Activated T-cell treated with anti-CD3 and anti-CD28 coated beads, Interleukin-2, amount 50 U/mL, for 4 hours (primary cell): ENCODE data around the gene MAGI1. TPM values are rescaled to one million over a fixed set of nuclear protein-coding genes. Genes with fewer than 3 reads are reported as not detected.

ENCODE experiments used
- ATAC-seq, 2 donors: fragments of 200-7000 bp; cut with Tn5 transposase; one replicate each; pipeline ENCODE4 v1.10.0; 2021
- DNase-seq: peaks from one replicate; pipeline ENCODE4 v3.0.0-alpha.2; 2020
- H3K27me3 Mint-ChIP-seq: one replicate; pipeline ENCODE4 v1.8.0; 2021; ENCODE audit warnings: low read depth, mixed read lengths
- H3K36me3 Mint-ChIP-seq: one replicate; pipeline ENCODE4 v1.8.0; 2022; ENCODE audit warnings: mixed read lengths; ENCODE audit not compliant: insufficient read depth
- H3K4me1 Mint-ChIP-seq: one replicate; pipeline ENCODE4 v1.8.0; 2021; ENCODE audit warnings: low read depth, mixed read lengths
- H3K4me3 Mint-ChIP-seq: one replicate; pipeline ENCODE4 v1.8.0; 2021; ENCODE audit warnings: mild to moderate bottlenecking, moderate library complexity, mixed read lengths
- H3K9me3 Mint-ChIP-seq: one replicate; pipeline ENCODE4 v1.8.0; 2021; ENCODE audit warnings: mixed read lengths
- total RNA-seq, 3 donors: library from RNA; stranded (reverse); gene quantifications; one replicate each; pipeline ENCODE4 v1.2.1, GENCODE V29; 2021

The MAGI1 gene
- total RNA-seq, 3 donors from 2014 or later = 0.45 to 0.76 (median 0.46) TPM

GRCh38 chr3:65361448-65361847 is 677.3 kb downstream of the MAGI1 start:
- H3K4me3 Mint-ChIP-seq = no peak overlapping the region

GRCh38 chr3:65356331-65357248 is 682.1 kb downstream of the MAGI1 start:
- Mint-ChIP-seq H3K4me3 (no peak overlapping the region), H3K36me3 (no peaks in the 10 kb centered on the region), H3K9me3 (no peaks in the 10 kb centered on the region), H3K4me1 (no peaks in the 10 kb centered on the region), H3K27me3 (peaks cover 17% of the 10 kb centered on the region)
- ATAC-seq (peak in 1 of 2 donors; percentile 23), DNase-seq (no peak)

More at GRCh38 chr3:65361448-65361847, 677.3 kb downstream of the MAGI1 start:
- H3K9me3 Mint-ChIP-seq = peaks cover 3% of the 10 kb centered on the region
- ATAC-seq (no peak), DNase-seq (no peak)
- H3K36me3 Mint-ChIP-seq = no peaks in the 10 kb centered on the region
- peaks cover 10% of the 10 kb centered on the region for H3K27me3 Mint-ChIP-seq
- H3K4me1 Mint-ChIP-seq = no peaks in the 10 kb centered on the region

DNA sequence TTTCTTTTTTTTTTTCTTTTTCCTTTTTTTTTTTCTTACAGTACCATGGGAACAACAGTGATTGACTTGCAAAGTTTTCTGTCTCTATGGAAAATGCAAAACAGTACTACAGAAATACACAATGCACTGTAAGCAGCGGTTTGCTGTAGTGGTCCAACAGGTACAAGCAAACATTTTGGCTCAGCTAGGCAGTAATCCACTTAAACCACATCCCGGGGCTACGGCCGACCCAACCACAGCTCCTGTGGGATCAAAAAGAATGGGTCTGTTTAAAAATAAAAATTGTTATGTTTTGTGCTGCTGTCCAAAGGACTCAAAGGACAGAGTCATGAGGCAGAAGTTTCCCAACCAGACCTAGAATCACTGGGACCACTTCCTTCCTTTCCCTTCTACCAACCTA is 683.8 kb downstream of the MAGI1 start:
- ATAC-seq (no peak), DNase-seq (no peak)
- Mint-ChIP-seq H3K27me3 (peaks cover 17% of the 10 kb centered on the region), H3K4me1 (no peaks in the 10 kb centered on the region), H3K36me3 (no peaks in the 10 kb centered on the region), H3K4me3 (no peak overlapping the region), H3K9me3 (no peaks in the 10 kb centered on the region)

DNA sequence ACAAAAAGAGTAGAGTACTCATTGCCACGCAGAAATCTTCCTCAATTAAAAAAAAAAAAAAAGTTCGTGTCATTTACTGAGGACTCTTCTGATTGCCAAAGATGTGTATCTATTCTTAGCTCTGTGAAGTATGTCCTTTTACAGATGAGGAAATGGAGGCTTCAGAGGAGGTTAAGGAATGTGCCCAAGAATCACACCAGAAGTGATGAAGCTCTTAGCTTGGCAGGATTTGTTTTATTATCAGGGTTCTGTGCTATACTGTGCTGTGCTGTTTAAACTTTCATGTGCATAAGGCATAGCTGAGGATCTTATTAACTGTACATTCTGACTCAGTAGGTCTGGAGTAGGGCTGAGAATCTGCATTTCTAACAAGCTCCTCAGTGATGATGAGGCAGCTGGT is 685.8 kb downstream of the MAGI1 start:
- H3K27me3 Mint-ChIP-seq = peaks cover 17% of the 10 kb centered on the region
- H3K36me3 Mint-ChIP-seq = no peaks in the 10 kb centered on the region
- H3K4me1 Mint-ChIP-seq = no peaks in the 10 kb centered on the region
- ATAC-seq (no peak), DNase-seq (no peak)
- H3K4me3 Mint-ChIP-seq = no peak overlapping the region
- H3K9me3 Mint-ChIP-seq = no peaks in the 10 kb centered on the region

- no peak for DNase-seq
- H3K9me3 Mint-ChIP-seq = no peaks in the 10 kb centered on the region
- no peak overlapping the region for H3K4me3 Mint-ChIP-seq
- no peaks in the 10 kb centered on the region for H3K36me3 Mint-ChIP-seq
- ATAC-seq = no peak
- peaks cover 9% of the 10 kb centered on the region for H3K27me3 Mint-ChIP-seq
- no peaks in the 10 kb centered on the region for H3K4me1 Mint-ChIP-seq
Measured at GRCh38 chr3:65351753-65352152, 687.0 kb downstream of the MAGI1 start.

DNA sequence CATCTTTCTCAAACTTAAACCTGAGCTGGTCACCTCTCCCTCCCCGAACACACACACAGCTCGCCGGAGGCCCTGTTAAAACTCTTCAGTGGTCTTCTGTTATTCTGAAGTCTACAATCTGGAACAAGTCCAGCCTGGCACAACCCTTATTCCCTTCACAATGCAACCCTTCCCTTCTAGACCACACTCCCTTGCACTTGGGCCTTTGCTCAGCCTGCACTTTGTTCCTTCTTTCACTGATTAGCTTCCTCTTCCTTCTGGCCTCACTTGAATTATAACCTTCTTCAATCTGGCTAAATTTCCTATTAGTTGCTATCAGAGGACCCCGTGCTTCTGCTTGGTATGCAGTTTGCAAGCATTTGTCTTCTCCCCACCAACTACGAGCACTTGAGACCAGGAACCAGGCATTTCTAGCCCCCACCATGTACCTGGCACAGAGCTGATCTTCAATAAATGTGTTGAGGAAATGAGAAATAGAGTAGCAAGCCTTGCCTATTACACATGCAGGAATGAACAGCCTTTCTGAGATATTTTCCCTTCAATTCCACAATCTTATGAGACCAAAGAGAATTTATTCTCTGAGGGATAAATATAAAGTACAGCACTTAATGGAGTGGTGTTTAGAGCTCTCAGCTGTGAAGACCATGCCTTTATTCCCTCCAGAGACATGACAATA is 687.8 kb downstream of the MAGI1 start:
- no peak for ATAC-seq
- H3K9me3 Mint-ChIP-seq = no peaks in the 10 kb centered on the region
- no peaks in the 10 kb centered on the region for H3K36me3 Mint-ChIP-seq
- H3K4me3 Mint-ChIP-seq = no peak overlapping the region
- H3K4me1 Mint-ChIP-seq = no peaks in the 10 kb centered on the region
- no peak for DNase-seq
- H3K27me3 Mint-ChIP-seq = peaks cover 7% of the 10 kb centered on the region

DNA sequence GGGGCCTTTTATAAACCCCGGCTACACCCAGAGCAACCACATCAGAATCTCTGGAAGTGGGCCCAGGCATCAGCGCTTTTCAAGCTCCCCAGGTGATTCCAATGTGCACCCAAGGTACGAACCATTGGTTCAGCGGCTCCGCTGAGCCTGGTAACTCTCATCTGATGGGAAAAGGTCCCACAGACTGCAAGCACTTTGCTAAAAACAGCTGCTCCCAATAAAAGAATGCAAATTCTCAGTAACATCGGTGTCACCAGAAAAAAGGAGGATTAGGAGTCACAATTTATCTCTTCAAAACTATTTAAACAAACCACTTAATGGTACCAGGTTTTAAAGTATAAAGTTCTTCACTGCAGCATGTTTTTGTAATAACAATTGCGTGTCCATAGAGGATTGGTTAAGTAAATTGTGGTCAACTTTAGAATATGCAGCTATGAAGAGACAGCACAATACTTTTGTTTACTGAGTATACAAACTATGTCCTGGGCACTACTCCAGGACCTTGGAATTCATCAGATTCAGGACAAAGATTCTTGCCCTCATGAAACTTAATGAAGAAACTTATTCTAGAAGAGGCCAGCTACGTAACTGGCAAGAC is 690.2 kb downstream of the MAGI1 start:
- no peaks in the 10 kb centered on the region for H3K27me3 Mint-ChIP-seq
- ATAC-seq (no peak), DNase-seq (no peak)
- no peak overlapping the region for H3K4me3 Mint-ChIP-seq
- H3K9me3 Mint-ChIP-seq = no peaks in the 10 kb centered on the region
- H3K4me1 Mint-ChIP-seq = no peaks in the 10 kb centered on the region
- H3K36me3 Mint-ChIP-seq = no peaks in the 10 kb centered on the region

DNA sequence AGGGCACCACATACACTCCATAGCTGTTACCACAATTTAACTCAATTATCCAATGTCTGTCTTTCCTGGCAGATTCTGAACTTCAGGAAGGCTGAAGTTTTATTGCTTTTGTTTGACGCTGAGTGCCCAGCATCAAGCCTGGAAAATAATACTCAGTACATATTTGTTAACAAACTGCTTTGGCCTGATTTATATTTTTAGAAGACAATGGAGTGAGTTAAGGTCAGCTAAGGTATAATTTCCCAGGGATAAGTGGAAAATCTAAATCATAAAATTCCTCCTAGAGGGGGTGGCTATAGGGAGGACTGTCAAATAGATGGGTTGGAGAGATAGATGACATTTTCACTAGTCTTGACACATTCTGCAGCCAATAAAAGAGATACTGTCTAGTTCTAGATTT is 691.6 kb downstream of the MAGI1 start:
- no peaks in the 10 kb centered on the region for H3K4me1 Mint-ChIP-seq
- ATAC-seq = no peak
- H3K36me3 Mint-ChIP-seq = no peaks in the 10 kb centered on the region

DNA sequence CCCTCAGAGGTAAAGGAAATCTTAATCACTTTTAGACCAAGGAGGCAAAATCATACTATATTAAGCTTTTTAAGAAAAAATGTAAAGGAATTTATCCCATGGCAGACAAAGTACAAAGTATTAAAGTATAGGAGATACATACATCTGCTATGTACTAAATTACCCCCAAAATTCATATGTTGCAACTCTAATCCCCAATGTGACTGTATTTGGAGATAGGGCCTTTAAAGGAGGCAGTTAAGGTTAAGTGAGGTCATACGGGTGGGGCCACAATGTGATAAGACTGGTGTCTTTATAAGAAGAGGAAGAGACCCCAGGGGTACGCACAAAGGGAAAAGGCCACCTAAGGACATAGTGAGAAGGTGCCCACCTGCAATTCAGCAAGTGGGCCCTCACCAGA is 693.9 kb downstream of the MAGI1 start:
- DNase-seq = no peak
- Mint-ChIP-seq H3K4me1 (no peaks in the 10 kb centered on the region), H3K27me3 (no peaks in the 10 kb centered on the region)

More for the DNA sequence above, 691.6 kb downstream of the MAGI1 start:
- H3K9me3 Mint-ChIP-seq = no peaks in the 10 kb centered on the region
- H3K27me3 Mint-ChIP-seq = no peaks in the 10 kb centered on the region
- no peak for DNase-seq
- H3K4me3 Mint-ChIP-seq = no peak overlapping the region

GRCh38 chr3:65344444-65344843 is 694.3 kb downstream of the MAGI1 start:
- no peak for DNase-seq
- H3K4me3 Mint-ChIP-seq = no peak overlapping the region

More for the DNA sequence above, 693.9 kb downstream of the MAGI1 start:
- ATAC-seq = no peak
- Mint-ChIP-seq H3K4me3 (no peak overlapping the region), H3K36me3 (no peaks in the 10 kb centered on the region), H3K9me3 (peaks cover 3% of the 10 kb centered on the region)

GRCh38 chr3:65343736-65344135 is 695.0 kb downstream of the MAGI1 start:
- no peak for DNase-seq
- Mint-ChIP-seq H3K27me3 (no peaks in the 10 kb centered on the region), H3K9me3 (peaks cover 3% of the 10 kb centered on the region), H3K4me3 (no peak overlapping the region), H3K4me1 (no peaks in the 10 kb centered on the region), H3K36me3 (no peaks in the 10 kb centered on the region)
- no peak for ATAC-seq

More at GRCh38 chr3:65344444-65344843, 694.3 kb downstream of the MAGI1 start:
- Mint-ChIP-seq H3K4me1 (no peaks in the 10 kb centered on the region), H3K36me3 (no peaks in the 10 kb centered on the region), H3K27me3 (no peaks in the 10 kb centered on the region), H3K9me3 (peaks cover 3% of the 10 kb centered on the region)
- no peak for ATAC-seq

- Mint-ChIP-seq H3K36me3 (no peaks in the 10 kb centered on the region), H3K9me3 (peaks cover 3% of the 10 kb centered on the region), H3K4me3 (no peak overlapping the region), H3K27me3 (no peaks in the 10 kb centered on the region), H3K4me1 (no peaks in the 10 kb centered on the region)
- ATAC-seq (no peak), DNase-seq (no peak)
Measured at GRCh38 chr3:65343026-65343425, 695.7 kb downstream of the MAGI1 start.

DNA sequence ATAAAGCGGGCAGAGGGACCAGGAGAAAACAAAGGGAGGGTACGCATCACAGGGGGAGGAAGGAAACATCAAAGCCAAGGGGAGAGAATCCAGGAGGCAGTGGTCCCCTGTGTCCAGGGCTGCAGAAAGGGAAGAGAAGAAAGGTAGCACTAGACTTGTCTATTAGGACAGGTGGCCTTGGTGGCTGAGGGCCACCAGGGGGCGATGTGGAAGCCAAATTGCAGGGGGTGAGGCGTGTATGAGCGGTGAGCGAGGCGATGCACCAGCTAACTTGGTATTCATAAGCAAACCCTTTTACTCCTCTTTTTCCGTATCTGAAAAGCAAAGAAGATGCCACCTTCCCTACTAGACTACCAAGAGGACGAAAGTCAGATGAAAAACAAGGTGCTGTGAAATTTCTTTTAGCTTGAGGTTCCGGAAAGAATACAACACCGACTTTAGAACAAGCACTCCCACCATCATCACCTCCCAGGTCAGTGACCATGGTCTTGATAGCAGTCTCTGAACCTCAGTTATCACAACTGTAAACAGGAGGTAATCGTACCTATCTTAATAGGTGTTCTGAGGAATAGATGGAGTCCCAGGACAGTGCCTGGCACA is 696.5 kb downstream of the MAGI1 start:
- no peak for ATAC-seq
- H3K4me3 Mint-ChIP-seq = no peak overlapping the region
- H3K4me1 Mint-ChIP-seq = no peaks in the 10 kb centered on the region
- H3K27me3 Mint-ChIP-seq = no peaks in the 10 kb centered on the region
- no peaks in the 10 kb centered on the region for H3K36me3 Mint-ChIP-seq
- no peak for DNase-seq
- peaks cover 3% of the 10 kb centered on the region for H3K9me3 Mint-ChIP-seq

- H3K36me3 Mint-ChIP-seq = no peaks in the 10 kb centered on the region
- ATAC-seq = no peak
- H3K27me3 Mint-ChIP-seq = no peaks in the 10 kb centered on the region
- H3K9me3 Mint-ChIP-seq = peaks cover 3% of the 10 kb centered on the region
- no peak overlapping the region for H3K4me3 Mint-ChIP-seq
- H3K4me1 Mint-ChIP-seq = no peaks in the 10 kb centered on the region
- DNase-seq = no peak
Measured at GRCh38 chr3:65339192-65339740, 699.5 kb downstream of the MAGI1 start.
